GM18519 (cell line): ENCODE results near the gene MAB21L4.

Experiments
- ATAC-seq: cut with Tn5 transposase; IDR thresholded peaks from one replicate; pipeline ENCODE4 v1.9.1; 2021; ENCODE audit warnings: mild to moderate bottlenecking, moderate library complexity; ENCODE audit not compliant: unreplicated experiment, low FRiP score

MAB21L4 gene

GRCh38 chr2:240884745-240885144 lies 11.2 kb downstream of the MAB21L4 start:
- no peak for ATAC-seq

GRCh38 chr2:240884221-240884620 lies 11.7 kb downstream of the MAB21L4 start:
- no peak for ATAC-seq

- no peak for ATAC-seq
Observed at GRCh38 chr2:240881913-240882312, 14.0 kb downstream of the MAB21L4 start.

GRCh38 chr2:240879105-240879504 lies 16.9 kb downstream of the MAB21L4 start:
- ATAC-seq, result no peak

- ATAC-seq, result no peak
Observed at GRCh38 chr2:240878341-240878936, 17.5 kb downstream of the MAB21L4 start.

- ATAC-seq, result no peak
Observed at GRCh38 chr2:240877460-240878340, 18.3 kb downstream of the MAB21L4 start.

GRCh38 chr2:240876475-240877251 lies 19.3 kb downstream of the MAB21L4 start:
- ATAC-seq, result no peak

- ATAC-seq, result no peak
Observed at GRCh38 chr2:240876035-240876474, 19.9 kb downstream of the MAB21L4 start.

GRCh38 chr2:240875228-240876034 lies 20.5 kb downstream of the MAB21L4 start:
- ATAC-seq, result no peak

GRCh38 chr2:240874715-240875227 lies 21.2 kb downstream of the MAB21L4 start:
- no peak for ATAC-seq

GRCh38 chr2:240873805-240874714 lies 21.9 kb downstream of the MAB21L4 start:
- no peak for ATAC-seq

GRCh38 chr2:240873098-240873788 lies 22.7 kb downstream of the MAB21L4 start:
- no peak for ATAC-seq

GRCh38 chr2:240872317-240873097 lies 23.4 kb downstream of the MAB21L4 start:
- ATAC-seq, result no peak

GRCh38 chr2:240871071-240871958 lies 24.6 kb downstream of the MAB21L4 start:
- ATAC-seq, result no peak

GRCh38 chr2:240869956-240870875 lies 25.7 kb downstream of the MAB21L4 start:
- ATAC-seq, result no peak
